Spleen (tissue), 11 donors: ENCODE measurements around the gene METRNL. TPM values are rescaled to one million over a fixed set of nuclear protein-coding genes. Genes with fewer than 3 reads are reported as not detected.

ENCODE experiments used
- DNase-seq: peaks from one replicate; pipeline ENCODE4 v3.0.0-alpha.2; 2020
- H3K27ac ChIP-seq, 8 donors: fragments of 200-600 bp; sonication (generic) in 7 of 8; 1 replicate in 4 of 8; 2 replicates in 4 of 8; pipeline versions ENCODE4 v1.5.0 to v1.8.0; 2016 to 2021; ENCODE audit warnings: inconsistent platforms in 4 of 8, mild to moderate bottlenecking in 4 of 8, moderate library complexity in 1 of 8
- H3K27me3 ChIP-seq, 7 donors: fragments of 200-600 bp; sonication (generic) in 6 of 7; replicated peaks in 1 of 7; 1 replicate in 4 of 7; 2 replicates in 3 of 7; pipeline versions ENCODE4 v1.5.0 to v1.8.0; 2016 to 2021; ENCODE audit warnings: inconsistent platforms in 3 of 7, mild to moderate bottlenecking in 1 of 7
- H3K36me3 ChIP-seq, 6 donors: fragments of 200-600 bp; sonication (generic) in 5 of 6; 1 replicate in 4 of 6; 2 replicates in 2 of 6; pipeline versions ENCODE4 v1.5.0 to v1.8.0; 2016 to 2021; ENCODE audit warnings: inconsistent platforms in 2 of 6
- H3K4me1 ChIP-seq, 6 donors: fragments of 200-600 bp; sonication (generic) in 5 of 6; 1 replicate in 3 of 6; 2 replicates in 3 of 6; pipeline versions ENCODE4 v1.5.0 to v1.8.0; 2016 to 2021; ENCODE audit warnings: inconsistent platforms in 3 of 6
- H3K4me3 ChIP-seq, 8 donors: fragments of 200-600 bp; sonication (generic) in 7 of 8; 1 replicate in 4 of 8; 2 replicates in 4 of 8; pipeline versions ENCODE4 v1.5.0 to v1.8.0; 2016 to 2021; ENCODE audit warnings: inconsistent platforms in 4 of 8, mild to moderate bottlenecking in 4 of 8, moderate library complexity in 2 of 8
- H3K9me3 ChIP-seq, 8 donors: fragments of 200-600 bp; sonication (generic) in 7 of 8; 1 replicate in 4 of 8; 2 replicates in 4 of 8; pipeline versions ENCODE4 v1.5.0 to v1.8.0; 2016 to 2021; ENCODE audit warnings: inconsistent platforms in 4 of 8
- CTCF ChIP-seq, 11 experiments: fragments of 200-600 bp in 7 of 11; fragments of 450-650 bp in 4 of 11; sonication (generic) in 4 of 11; IDR thresholded peaks in 8 of 11; conservative IDR thresholded peaks in 3 of 11; 1 replicate in 7 of 11; 2 replicates in 4 of 11; pipeline versions ENCODE4 v1.4.0 to v1.8.0; 2016 to 2021; ENCODE audit warnings: antibody characterized with exemption in 11 of 11, inconsistent platforms in 4 of 11, mild to moderate bottlenecking in 1 of 11
- POLR2A ChIP-seq, 3 donors: fragments of 450-650 bp; IDR thresholded peaks; one replicate each; pipeline ENCODE4 v1.5.1; 2017; ENCODE audit warnings: antibody characterized with exemption in 3 of 3, mild to moderate bottlenecking in 1 of 3
- POLR2AphosphoS5 ChIP-seq, 3 donors: sonication (generic); formaldehyde crosslinking; IDR thresholded peaks; one replicate each; pipeline ENCODE4 v1.5.1; 2017; ENCODE audit warnings: antibody characterized with exemption in 3 of 3
- WGBS, 5 donors: extraction: QIAGEN DNeasy Blood & Tissue Kit in 3 of 5; methylation state at CpG; one replicate each; pipeline versions ENCODE4 v1.1.5 to v1.1.7; 2013 to 2018; 5-methylcytosine and 5-hydroxymethylcytosine counted together
- intact Hi-C: fragments of 100-400 bp; cut with DNase I; formaldehyde crosslinking; loops from one replicate; pipeline ENCODE4 v1.15.0; 2023; ENCODE audit warnings: low total_unique reads
- polyA plus RNA-seq, 3 donors: library from polyadenylated mRNA; stranded (reverse); fragments of 200-250 nt; gene quantifications; one replicate each; pipeline ENCODE4 v1.2.1, GENCODE V29; 2013
- total RNA-seq, 7 donors: library from RNA; depleted of rRNA in 3 of 7; stranded (reverse); fragments of >200 nt in 3 of 7; fragmentation: NEBNext Ultra II Directional in 4 of 7; extraction: Animal tissue kit (Norgen Biotek cat#: 25700) in 4 of 7; gene quantifications; one replicate each; pipeline versions ENCODE4 v1.1.0 to v1.2.1, GENCODE V29; 2016 to 2021
- donor health status: healthy with polysubstance abuse.
- donor health status: DM: no; HTN: no; CAD: no; lungs with moderate emphysema.
- donor health status: DM: no; HTN: no; CAD: no.
- donor health status: Bipolar disorder and iron deficiency.
- donor health status: healthy.
- donor health status: DM: no; HTN: no; CAD: no.
- donor health status: DM: yes; HTN: yes; CAD: no.

METRNL gene
- total and polyA plus RNA-seq, 10 donors = 14.7 to 51.2 (median 35.0) TPM

- 78 to 83% (median 80%) methylated on average over 16 to 17 of the region's 17 CpGs for WGBS, 5 donors
- H3K4me1 ChIP-seq = peaks cover 0 to 39% (median 11%) of the 10 kb centered on the region in 6 donors
Measured at GRCh38 chr17:83106913-83107655, 27.7 kb downstream of the METRNL start.

GRCh38 chr17:83107656-83108048 lies 28.2 kb downstream of the METRNL start:
- WGBS, 5 donors = 44 to 60% (median 51%) methylated on average over 13 to 14 of the region's 14 CpGs
- no peak overlapping the region for H3K4me3 ChIP-seq
- peaks cover 0 to 75% (median 0%) of the 10 kb centered on the region in 7 donors for H3K27me3 ChIP-seq
- no peak overlapping the region for H3K27ac ChIP-seq
- peaks cover 0 to 39% (median 11%) of the 10 kb centered on the region in 6 donors for H3K4me1 ChIP-seq
- TF ChIP-seq POLR2AphosphoS5 (IDR thresholded peaks at IDR 0.05) = no peak
- no peak for TF ChIP-seq POLR2A (IDR thresholded peaks at IDR 0.05)
- TF ChIP-seq CTCF (IDR thresholded peaks at IDR 0.05 in 8 of 11, conservative IDR thresholded peaks at IDR 0.05 in 3 of 11) = no peak
- H3K9me3 ChIP-seq = no peaks in the 10 kb centered on the region
- no peaks in the 10 kb centered on the region for H3K36me3 ChIP-seq
- DNase-seq = no peak
- intact Hi-C loops = no loop called here

More at GRCh38 chr17:83106913-83107655, 27.7 kb downstream of the METRNL start:
- Histone ChIP-seq H3K4me3 (no peak overlapping the region), H3K9me3 (no peaks in the 10 kb centered on the region), H3K27ac (no peak overlapping the region), H3K27me3 (peaks cover 0 to 74% (median 0%) of the 10 kb centered on the region in 7 donors), H3K36me3 (no peaks in the 10 kb centered on the region)
- DNase-seq = no peak
- no peak for TF ChIP-seq POLR2A (IDR thresholded peaks at IDR 0.05)
- TF ChIP-seq POLR2AphosphoS5 (IDR thresholded peaks at IDR 0.05) = peak in 1 of 3 donors; percentile 17
- intact Hi-C loops = no loop called here

- H3K9me3 ChIP-seq = no peaks in the 10 kb centered on the region
- no peak overlapping the region for H3K4me3 ChIP-seq
- 91 to 95% (median 94%) methylated on average over 25 of the region's 25 CpGs for WGBS, 5 donors
- intact Hi-C loops = no loop called here
- H3K4me1 ChIP-seq = peaks cover 0 to 33% (median 11%) of the 10 kb centered on the region in 6 donors
- no peak overlapping the region for H3K27ac ChIP-seq
- H3K27me3 ChIP-seq = peaks cover 0 to 75% (median 0%) of the 10 kb centered on the region in 7 donors
- TF ChIP-seq POLR2A (IDR thresholded peaks at IDR 0.05) = no peak
- no peak for TF ChIP-seq POLR2AphosphoS5 (IDR thresholded peaks at IDR 0.05)
- TF ChIP-seq CTCF (IDR thresholded peaks at IDR 0.05 in 8 of 11, conservative IDR thresholded peaks at IDR 0.05 in 3 of 11) = no peak
- H3K36me3 ChIP-seq = no peaks in the 10 kb centered on the region
- no peak for DNase-seq
Measured at GRCh38 chr17:83108709-83109108, 29.3 kb downstream of the METRNL start.

GRCh38 chr17:83109386-83109785 lies 30.0 kb downstream of the METRNL start:
- TF ChIP-seq POLR2AphosphoS5 (IDR thresholded peaks at IDR 0.05) = no peak
- TF ChIP-seq CTCF (IDR thresholded peaks at IDR 0.05 in 8 of 11, conservative IDR thresholded peaks at IDR 0.05 in 3 of 11) = no peak
- TF ChIP-seq POLR2A (IDR thresholded peaks at IDR 0.05) = no peak
- H3K9me3 ChIP-seq = no peaks in the 10 kb centered on the region
- peak overlapping the region in 2 of 8 donors; percentile 54 to 58 for H3K27ac ChIP-seq
- H3K27me3 ChIP-seq = peaks cover 0 to 68% (median 0%) of the 10 kb centered on the region in 7 donors
- H3K4me1 ChIP-seq = peaks cover 0 to 26% (median 11%) of the 10 kb centered on the region in 6 donors
- intact Hi-C loops = no loop called here
- 65 to 80% (median 75%) methylated on average over 6 to 11 of the region's 11 CpGs for WGBS, 5 donors
- peak overlapping the region in 1 of 8 donors; percentile 25 for H3K4me3 ChIP-seq
- DNase-seq = no peak
- H3K36me3 ChIP-seq = no peaks in the 10 kb centered on the region
